ENCODE measurements around the gene NT5M. TPM values are rescaled to one million over a fixed set of nuclear protein-coding genes. Genes with fewer than 3 reads are reported as not detected.

The NT5M gene
- total and polyA plus RNA-seq, 9 of the 15 experiments (the other 6 are each of a cell fraction or from before 2014, with no cell fraction given): 0.24 to 10.1 (median 3.4) TPM

- peak; percentile 29 to 65; a peak in 2 of 4 replicates for TF ChIP-seq NONO (IDR thresholded peaks at IDR 0.05; ENCODE audit: low read depth in 2 of 2, low read length in 1 of 2)
- TF ChIP-seq POLR2AphosphoS5 (IDR thresholded peaks at IDR 0.05; ENCODE audit: control insufficient read depth, insufficient read depth, low read depth, low read length): peak; percentile 49
- TF ChIP-seq POLR2G (IDR thresholded peaks at IDR 0.05; ENCODE audit: low read depth, low read length): peak; percentile 87
- TF ChIP-seq MNT (conservative IDR thresholded peaks at IDR 0.05): peak; percentile 19 to 35; a peak in 1 of 4 replicates
- TF ChIP-seq POLR2AphosphoS2 (IDR thresholded peaks at IDR 0.05; ENCODE audit: low read length): no peak
- TF ChIP-seq ATF6 (CRISPR knock-in tag; IDR thresholded peaks at IDR 0.05): 0 out of 2 replicates have a peak, but pooled peaks have one; percentile 35
- no peak for TF ChIP-seq HMG20A (CRISPR knock-in tag; conservative IDR thresholded peaks at IDR 0.05)
- TF ChIP-seq EP300 (IDR thresholded peaks at IDR 0.05; ENCODE audit: low read length): 0 out of 2 replicates have a peak, but pooled peaks have one; percentile 4
- no peak for TF ChIP-seq EGR1 (conservative IDR thresholded peaks at IDR 0.05)
- TF ChIP-seq CXXC5 (CRISPR knock-in tag; IDR thresholded peaks at IDR 0.05): peak; percentile 78
- peak; percentile 43 for TF ChIP-seq ZFX (CRISPR knock-in tag; IDR thresholded peaks at IDR 0.05)
- peak; percentile 41 to 84 for TF ChIP-seq E2F6 (IDR thresholded peaks at IDR 0.05; ENCODE audit: borderline replicate concordance in 1 of 2, extremely low read depth in 1 of 2, insufficient read depth in 1 of 2, insufficient read length in 1 of 2, low read depth in 1 of 2, low read length in 1 of 2, poor library complexity in 1 of 2, severe bottlenecking in 1 of 2)
- TF ChIP-seq HDAC2 (IDR thresholded peaks at IDR 0.05): no peak
- peak; percentile 79; the same call in 1 of the 2 replicates for TF ChIP-seq RB1 (IDR thresholded peaks at IDR 0.05; ENCODE audit: low read depth)
- TF ChIP-seq YY1 (IDR thresholded peaks at IDR 0.05; ENCODE audit: borderline replicate concordance in 1 of 3, control insufficient read depth in 1 of 3, extremely low read depth in 1 of 3, insufficient read depth in 3 of 3, insufficient read length in 1 of 3, insufficient replicate concordance in 2 of 3, low read depth in 1 of 3, low read length in 2 of 3): peak in 2 of 3 experiments; percentile 10 to 33
- TF ChIP-seq TAF1 (IDR thresholded peaks at IDR 0.05; ENCODE audit: control insufficient read depth, extremely low read depth, insufficient read depth, low read length, severe bottlenecking): peak; percentile 68
- peak; percentile 72; the same call in 1 of the 2 replicates for TF ChIP-seq CREM (IDR thresholded peaks at IDR 0.05; ENCODE audit: low read depth)
- TF ChIP-seq RBFOX2 (IDR thresholded peaks at IDR 0.05; ENCODE audit: low read depth, low read length): peak; percentile 85
- TF ChIP-seq PCBP2 (IDR thresholded peaks at IDR 0.05; ENCODE audit: low read depth, low read length, poor library complexity, severe bottlenecking): no peak
- peak; percentile 74 for TF ChIP-seq KDM5B (IDR thresholded peaks at IDR 0.05; ENCODE audit: insufficient replicate concordance, low read depth, low read length)
Measured at GRCh38 chr17:17303010-17303846, at the start of gene NT5M (continued).

Data from K562 (cell line).